Fibroblast of skin of scalp (primary cell): Measurements from ENCODE around the gene NFKB2. TPM values are rescaled to one million over a fixed set of nuclear protein-coding genes. Genes with fewer than 3 reads are reported as not detected.

Experiments used
- DNase-seq: peaks from one replicate; pipeline ENCODE4 v3.0.0-alpha.2; 2013
- polyA plus RNA-seq, 2 experiments: library from polyadenylated mRNA; unstranded; fragments of 120-200 nt; gene quantifications; one replicate each; pipeline ENCODE4 v1.2.1, GENCODE V29; 2013; ENCODE audit not compliant: insufficient read length in 2 of 2

The NFKB2 gene
- polyA plus RNA-seq (2013, experiment 1 of 2; ENCODE audit: insufficient read length) = 22.3 TPM
- polyA plus RNA-seq (2013, experiment 2 of 2; ENCODE audit: insufficient read length) = 21.0 TPM

DNA sequence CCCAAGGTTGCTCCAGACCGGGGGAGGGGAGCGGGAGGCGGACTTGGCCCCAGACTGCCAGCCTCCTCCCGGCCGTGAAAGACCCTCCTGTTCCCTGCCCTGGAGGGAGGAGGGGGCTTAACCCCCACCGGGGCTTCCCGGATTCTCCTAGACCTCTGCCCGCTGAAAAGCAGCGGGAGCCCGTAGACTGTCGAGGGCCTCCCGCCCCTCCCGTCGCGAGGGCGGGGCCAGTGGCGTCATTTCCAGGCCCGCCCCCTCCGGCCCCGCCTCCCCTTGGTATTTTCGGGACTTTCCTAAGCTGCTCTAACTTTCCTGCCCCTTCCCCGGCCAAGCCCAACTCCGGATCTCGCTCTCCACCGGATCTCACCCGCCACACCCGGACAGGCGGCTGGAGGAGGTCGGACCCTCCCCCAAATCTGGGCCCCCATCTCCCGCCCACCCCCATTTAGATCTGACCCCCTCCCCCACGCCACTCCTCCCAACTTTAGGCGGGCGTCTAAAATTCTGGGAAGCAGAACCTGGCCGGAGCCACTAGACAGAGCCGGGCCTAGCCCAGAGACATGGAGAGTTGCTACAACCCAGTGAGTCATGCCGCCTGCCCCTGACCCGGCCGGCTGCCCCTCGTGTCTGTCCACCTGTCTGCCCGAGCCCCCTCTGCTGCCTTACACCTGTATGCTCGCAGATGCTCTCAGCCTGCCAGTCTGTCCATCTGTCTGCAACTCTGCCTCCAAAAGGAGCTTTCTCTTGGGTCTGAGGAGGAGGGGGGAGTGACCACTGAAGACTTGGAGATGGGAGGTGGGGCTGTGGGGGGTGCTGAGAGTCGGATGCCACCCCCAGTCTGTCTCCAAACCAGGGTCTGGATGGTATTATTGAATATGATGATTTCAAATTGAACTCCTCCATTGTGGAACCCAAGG lies at the start of gene NFKB2:
Gene NFKB2, plus strand, starts transcription at position 306 of the 917 bp plus-strand sequence. Its CDS starts 255 bp downstream, at position 561.
- peak; percentile 83 for DNase-seq

GRCh38 chr10:102347236-102347828 lies 48.2 kb upstream of the NFKB2 start:
- DNase-seq = peak; percentile 14

DNA sequence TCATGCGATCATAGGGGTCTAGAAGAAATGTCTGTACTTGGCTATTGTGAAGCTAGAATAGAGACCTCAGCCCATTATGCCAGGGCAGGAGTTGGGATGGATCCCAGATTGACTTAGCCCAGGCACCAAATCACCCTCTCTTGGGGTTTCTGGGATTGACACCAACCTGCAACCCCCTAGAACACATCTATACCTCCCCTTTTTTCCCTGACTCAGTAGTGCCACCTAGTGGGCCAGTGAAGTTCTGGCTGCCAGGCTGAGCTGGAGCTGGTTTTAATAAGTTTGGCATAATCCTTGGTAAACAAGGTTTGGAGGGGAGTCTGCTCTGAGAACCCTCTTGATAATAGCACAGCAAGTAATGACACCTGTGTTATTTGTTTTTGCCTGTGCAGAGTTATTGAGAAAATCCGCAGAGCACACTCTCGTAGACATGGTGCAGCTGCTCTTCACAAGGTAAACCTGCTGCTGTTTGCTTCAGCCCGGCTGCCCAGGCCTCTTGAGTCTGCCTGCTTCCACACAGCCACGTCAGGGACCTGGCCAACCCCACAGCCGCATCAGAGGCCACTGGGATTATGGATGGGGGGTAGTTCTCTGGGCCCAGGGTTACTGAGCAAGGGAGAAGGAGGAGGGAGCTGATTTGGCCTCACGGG lies 43.3 kb upstream of the NFKB2 start:
- DNase-seq = peak; percentile 70

DNA sequence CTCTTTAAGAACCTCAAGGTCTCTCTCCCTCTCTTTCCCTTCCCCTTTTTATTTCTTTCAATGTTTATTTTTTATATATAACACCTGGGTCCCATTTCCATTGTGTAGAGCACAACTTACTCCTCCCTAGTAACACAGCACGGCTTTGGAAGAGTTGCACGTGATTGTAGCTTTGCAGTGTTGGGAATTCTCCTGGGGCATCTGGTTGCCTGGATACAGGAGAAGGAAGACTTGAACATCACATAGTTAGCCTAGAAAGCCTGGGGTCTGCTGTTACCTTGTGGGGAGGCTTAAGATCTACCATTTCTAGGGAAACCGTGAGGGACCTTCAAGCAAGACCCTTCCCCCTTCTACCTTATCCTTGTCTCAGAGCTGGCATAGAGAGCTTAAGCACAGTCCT lies 41.1 kb upstream of the NFKB2 start:
- no peak for DNase-seq

GRCh38 chr10:102358712-102359382 lies 36.7 kb upstream of the NFKB2 start:
- DNase-seq = no peak

DNA sequence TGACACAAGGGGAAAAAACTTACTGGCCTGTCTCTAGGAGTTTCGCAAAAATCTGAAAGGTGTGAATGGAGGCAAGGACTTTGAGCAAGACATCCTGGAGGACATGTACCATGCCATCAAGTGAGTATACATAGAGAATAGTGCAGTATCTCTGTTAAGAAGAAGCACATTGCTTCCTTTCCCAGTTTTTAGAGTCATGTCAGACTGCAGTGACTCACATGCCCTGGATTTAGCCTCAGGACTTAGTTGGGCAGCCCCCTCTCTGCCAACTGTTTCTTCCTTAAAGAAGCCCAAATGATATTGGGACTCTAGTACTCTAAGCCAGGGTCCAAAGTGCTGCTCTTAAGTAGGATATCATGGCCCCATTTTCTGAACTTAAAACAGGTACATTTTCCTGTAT lies 28.1 kb upstream of the NFKB2 start:
- no peak for DNase-seq

GRCh38 chr10:102368077-102368476 lies 27.4 kb upstream of the NFKB2 start:
- DNase-seq = no peak

- no peak for DNase-seq
These were observed 24.2 kb upstream of the NFKB2 start for GRCh38 chr10:102371295-102371694.

DNA sequence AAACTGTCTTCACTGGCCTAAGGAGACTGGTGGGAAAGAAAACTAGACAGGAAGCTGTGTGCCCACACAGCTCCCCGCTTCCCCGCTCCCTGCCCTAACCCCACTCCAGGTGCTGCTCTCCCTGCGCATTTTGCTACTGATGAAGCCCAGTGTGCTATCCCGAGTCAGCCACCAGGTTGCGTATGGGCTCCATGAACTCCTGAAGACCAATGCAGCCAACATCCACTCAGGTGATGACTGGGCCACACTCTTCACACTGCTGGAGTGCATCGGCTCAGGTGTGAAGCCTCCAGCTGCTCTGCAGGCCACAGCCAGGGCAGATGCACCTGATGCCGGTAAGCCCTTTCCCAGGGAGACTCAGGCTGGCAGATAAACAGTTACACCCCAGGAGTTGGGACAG lies 20.3 kb upstream of the NFKB2 start:
- DNase-seq = no peak

DNA sequence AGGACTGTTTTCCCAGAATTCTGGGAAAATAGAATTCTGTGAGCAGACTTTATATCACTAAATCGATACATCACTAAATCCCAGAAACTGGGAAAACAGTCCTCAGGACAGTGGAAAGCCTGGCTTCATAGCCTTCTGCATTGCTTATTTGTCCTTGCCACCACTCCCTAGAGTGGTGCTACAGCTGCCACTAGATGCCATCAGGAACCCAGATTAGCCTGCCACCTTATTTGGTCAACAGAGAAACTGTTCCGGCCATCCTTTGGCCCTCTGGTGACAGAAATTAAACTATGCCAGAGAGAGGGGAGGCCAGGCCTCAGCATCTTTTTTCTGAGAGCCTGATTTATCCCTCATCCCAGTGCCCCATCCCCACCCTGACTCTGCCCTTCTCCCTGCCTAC lies 19.6 kb upstream of the NFKB2 start:
- no peak for DNase-seq

DNA sequence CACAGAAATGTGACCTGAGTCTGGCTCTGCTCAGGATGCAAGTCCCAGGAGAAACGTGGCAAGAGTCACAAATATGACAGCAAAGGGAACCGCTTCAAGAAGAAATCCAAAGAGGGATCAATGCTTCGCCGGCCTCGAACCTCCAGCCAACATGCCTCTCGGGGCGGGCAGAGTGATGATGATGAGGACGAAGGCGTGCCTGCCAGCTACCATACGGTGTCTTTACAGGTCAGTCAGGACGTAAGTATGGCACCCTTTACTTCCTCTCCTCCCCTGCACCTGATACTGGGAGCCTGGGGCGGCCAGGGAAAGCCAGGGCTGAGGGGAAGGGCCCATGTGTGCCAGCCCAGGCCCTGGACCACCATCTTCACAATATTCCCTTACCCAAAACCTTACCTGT lies 18.6 kb upstream of the NFKB2 start:
- DNase-seq = no peak

DNA sequence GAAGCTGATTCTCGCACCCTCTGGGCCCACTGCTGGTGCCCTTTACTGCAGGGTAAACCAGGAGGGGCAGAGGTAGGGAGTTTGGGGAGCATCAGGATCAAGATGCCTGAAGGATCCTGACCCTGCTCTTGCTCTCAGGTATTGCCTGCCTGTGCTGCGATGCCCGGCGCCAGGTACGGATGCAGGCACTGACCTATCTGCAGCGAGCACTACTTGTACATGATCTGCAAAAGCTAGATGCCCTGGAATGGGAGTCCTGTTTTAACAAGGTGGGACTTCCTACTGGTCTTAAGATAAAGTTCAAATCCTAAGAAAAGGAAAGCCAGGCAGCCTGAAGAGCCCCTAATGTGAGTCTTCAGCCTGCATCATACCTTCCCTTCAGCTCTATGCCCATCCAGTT lies 16.1 kb upstream of the NFKB2 start:
- no peak for DNase-seq

DNA sequence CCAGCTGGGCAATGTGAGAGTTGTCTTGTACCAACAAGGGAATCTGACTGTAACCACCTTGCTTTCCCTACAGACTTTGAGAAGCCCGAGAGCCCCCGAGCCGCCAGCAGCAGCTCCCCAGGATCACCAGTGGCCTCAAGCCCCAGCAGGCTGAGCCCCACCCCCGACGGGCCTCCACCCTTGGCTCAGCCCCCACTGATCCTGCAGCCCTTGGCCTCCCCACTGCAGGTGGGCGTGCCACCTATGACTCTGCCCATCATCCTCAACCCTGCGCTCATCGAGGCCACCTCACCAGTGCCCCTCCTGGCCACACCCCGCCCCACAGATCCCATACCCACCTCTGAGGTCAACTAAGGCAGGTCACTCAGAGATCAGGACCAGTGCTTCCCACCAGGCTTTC lies 13.5 kb upstream of the NFKB2 start:
- DNase-seq = no peak

GRCh38 chr10:102382871-102383270 lies 12.6 kb upstream of the NFKB2 start:
- no peak for DNase-seq

GRCh38 chr10:102384053-102384452 lies 11.5 kb upstream of the NFKB2 start:
- DNase-seq = peak; percentile 17

DNA sequence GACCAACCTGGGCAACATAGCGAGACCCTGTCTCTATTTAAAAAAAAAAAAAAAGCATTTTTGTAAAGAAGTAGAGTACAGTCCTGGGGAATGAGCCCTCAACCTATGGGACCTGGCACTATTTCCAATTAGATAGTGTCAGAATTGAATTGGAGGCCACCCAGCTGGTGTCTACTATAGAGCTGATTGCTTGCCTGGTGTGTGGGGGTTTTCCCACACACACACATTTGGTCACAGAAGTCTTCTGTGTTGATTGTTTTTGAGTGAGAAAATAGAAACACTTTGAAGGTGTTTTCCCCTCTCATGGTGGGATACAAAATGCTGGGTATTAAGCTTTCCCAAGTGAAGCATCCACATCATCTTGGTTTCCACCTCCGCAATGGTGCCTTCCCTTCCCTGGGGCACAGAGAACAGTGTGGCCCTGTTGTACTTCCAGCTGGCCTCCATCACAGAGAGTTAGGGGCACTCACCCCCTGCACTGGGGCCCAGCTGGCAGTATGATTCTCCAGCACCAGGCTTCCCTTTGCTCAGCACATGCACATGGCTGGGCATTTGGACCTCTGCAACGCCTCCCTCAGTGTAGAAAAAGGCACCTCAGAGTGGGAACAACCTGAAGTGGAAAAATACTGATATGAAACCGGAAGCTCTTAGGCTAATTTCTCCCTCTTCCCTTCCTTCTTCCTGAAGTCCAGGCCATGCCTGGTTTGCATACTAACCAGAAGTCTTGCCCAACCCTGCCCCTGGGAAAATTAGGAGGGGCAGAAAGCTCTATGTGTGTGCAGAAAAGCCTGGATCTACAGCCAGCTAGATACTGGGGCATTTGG lies 10.7 kb upstream of the NFKB2 start:
- no peak for DNase-seq

- no peak for DNase-seq
These were observed 5.6 kb upstream of the NFKB2 start for GRCh38 chr10:102389894-102390293.

GRCh38 chr10:102392306-102392705 lies 3.2 kb upstream of the NFKB2 start:
- DNase-seq = no peak

DNA sequence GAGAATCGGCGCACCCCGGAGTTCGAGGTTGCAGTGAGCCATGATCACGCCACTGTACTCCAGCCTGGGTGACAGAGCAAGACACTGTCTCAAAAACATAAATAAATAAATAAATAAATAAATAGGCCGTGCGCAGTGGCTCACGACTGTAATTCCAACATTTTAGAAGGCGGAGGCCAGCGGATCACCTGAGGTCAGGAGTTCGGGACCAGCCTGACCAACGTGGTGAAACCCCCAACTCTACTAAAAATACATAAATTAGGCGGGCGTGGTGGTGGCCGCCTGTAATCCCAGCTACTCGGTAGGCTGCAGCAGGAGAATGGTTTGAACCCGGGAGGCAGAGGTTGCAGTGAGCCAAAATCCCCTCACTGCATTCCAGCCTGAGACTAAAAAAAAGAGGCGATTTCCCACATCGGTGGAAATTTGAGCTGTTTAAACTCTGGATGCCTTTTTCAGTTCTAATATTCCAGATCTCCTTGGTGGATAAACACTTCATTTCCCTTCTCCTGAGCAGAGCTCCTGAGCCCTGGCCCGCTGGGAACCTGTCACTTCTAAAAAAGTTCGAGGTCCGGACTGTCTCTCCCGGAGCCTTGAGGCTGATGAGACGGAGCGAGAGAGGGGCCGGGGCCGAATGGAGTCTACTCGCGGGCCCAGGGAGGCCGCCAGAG lies 2.0 kb upstream of the NFKB2 start:
- DNase-seq = no peak

DNA sequence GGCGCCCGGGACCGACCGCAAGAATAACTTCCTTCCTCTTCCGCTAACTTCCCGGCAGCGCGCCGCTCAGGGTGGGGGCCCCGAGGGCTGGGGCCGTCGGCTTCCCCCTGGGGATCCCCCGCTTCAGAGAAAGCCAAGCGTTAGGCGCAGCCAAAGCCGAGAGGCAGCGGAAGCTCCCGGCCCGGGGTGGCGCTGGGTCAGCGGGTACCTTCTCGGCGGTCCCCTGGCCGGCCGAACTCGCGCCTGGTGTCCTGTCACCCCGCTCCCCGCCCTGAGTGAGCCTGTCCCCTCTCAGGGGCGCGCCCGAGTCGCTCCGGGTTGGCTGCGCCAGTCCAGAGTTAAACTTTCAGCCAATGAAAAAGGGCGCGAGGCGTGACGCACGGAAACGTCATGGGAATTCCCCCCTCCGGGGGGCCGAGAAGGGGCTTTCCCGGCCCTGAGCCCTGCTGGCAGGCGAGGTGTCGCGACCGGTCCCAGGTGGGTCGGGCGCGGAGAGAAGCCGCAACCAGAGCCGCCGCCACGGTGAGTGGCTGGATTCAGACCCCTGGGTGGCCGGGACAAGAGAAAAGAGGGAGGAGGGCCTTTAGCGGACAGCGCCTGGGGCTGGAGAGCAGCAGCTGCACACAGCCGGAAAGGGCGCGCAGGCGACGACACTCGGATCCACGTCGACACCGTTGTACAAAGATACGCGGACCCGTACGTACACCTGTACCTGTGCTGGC lies 1.3 kb upstream of the NFKB2 start:
- DNase-seq = peak; percentile 91
